GM21390 (cell line): ENCODE results near the gene PCBD1.
A peak's percentile ranks its signal among the peaks of the same experiment; 100 is the strongest.
"Not testable (repeated sequence)": the region's sequence is repeated elsewhere in the genome, so short reads cannot be mapped to it uniquely, and the experiment has no call there.

Experiments
- ATAC-seq: cut with Tn5 transposase; IDR thresholded peaks from one replicate; pipeline ENCODE4 v1.9.1; 2021; ENCODE audit not compliant: unreplicated experiment

PCBD1 gene

DNA sequence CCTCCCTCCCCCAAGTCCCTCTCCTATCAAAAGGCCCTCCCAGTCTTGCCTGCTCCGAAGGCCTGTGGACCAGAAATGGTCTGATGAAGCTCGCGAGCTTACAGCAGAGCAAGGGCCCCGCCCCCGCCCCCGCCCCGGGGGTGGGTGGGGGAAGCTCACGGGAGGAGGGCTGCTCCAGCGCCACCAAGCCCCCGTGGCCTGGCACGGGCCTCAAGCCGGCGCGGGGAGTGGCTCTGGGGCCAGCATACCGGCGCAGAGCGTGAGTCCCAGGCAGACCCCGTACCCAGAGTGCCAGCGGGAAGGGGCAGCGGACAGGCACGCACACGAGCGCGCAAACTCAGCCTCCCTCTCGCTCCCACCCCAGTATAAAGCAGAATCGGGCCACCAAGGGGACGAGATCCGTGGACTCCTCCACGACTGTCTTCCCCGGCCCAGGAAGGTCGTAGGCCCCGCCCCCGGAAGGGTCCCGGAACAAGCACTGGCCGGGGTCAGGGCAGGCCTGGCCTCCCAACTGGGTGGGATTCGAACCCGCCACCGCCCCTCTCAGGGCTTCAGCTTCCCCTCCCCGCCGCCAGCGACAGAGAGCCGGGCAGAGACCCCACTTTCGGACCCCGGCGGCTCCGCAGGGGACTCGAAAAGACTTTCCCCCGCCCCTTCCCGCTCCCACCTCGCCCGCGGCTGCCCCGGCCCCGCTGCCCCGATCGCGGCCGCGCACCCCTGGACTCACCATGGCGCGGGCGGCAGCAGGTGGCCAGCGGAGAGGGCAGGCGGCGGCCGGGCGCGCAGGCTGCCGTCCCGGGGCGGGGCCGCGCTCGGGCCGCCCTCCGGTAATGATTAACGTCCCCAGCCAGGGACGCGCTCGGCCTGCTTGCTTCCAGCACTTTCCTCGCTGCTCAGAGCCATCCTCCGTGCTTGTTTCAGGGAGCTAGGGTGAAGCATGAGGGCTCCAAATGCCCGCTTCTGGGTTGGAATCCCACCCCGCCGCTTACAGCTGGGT, at the start of gene PCBD1:
TSS of gene PCBD1 (minus strand) at position 762 of the 997 bp plus-strand sequence. CDS start at position 730, 32 bp downstream.
- ATAC-seq, result peak; percentile 65

DNA sequence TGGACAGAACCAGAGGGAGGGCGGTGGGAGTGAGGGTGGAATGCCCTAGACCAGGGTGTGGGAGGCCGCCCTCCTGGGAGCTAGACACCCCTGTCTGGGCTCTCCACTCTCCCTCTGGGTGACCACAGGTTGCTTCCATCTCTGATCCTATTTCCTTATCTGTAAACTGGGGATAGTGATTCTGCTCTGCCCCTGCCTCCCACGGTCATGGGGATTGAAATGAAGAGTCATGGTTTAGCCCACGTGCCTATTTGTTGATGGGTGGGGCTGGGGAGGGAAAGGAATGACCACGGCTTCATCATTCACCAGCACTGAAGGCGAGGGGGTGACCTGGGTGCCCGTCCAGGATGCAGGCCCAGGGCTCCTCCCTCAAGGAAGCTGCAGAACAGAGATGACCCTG, 49.3 kb upstream of the PCBD1 start:
- no peak for ATAC-seq

- no peak for ATAC-seq
Measured at GRCh38 chr10:70936111-70936510, 47.7 kb upstream of the PCBD1 start.

- no peak for ATAC-seq
Measured at GRCh38 chr10:70935631-70936030, 47.3 kb upstream of the PCBD1 start.

DNA sequence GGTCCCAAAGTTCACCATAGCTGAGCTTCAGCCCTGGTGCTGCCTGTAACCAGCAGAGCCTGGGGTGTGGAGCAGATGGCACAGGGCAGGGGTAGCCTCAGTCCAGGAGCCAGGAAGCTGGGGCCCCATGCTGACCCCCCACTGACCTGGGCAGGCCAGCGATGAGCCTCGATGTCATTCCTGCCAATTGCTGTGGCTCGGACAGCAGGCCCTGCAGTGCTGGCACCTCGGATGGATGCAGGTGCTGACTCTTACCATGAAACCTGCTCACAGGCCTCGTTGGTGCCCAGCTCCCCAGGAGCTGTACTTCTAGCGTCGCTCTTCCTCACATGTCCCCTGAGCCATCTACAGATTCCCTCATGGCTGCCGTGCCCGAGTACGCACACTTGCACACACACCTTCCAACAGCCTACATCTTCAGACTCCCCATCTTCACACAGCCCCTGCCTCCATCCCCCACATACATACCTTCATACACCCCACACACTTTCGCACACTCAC, 46.8 kb upstream of the PCBD1 start:
- no peak for ATAC-seq

DNA sequence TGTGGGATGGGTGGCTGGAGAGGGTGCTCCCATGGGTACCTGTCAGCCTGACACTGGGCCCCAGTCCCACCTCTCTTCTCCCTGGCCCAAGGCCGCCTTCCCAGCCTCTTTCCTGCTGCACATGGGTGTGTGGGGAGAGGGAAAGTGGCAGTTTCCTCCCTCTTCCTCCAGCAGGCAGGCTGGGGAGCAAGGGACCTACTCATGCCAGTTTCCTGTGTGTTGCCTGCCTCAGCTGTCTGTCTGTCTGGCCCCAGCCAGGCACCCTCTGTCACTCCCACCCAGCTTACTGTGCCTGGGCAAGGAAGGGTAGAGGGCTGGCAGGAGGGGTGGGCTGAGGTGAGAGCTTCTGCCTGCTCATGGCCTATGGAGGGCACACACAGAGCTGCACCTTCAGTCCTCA, 46.3 kb upstream of the PCBD1 start:
- no peak for ATAC-seq

DNA sequence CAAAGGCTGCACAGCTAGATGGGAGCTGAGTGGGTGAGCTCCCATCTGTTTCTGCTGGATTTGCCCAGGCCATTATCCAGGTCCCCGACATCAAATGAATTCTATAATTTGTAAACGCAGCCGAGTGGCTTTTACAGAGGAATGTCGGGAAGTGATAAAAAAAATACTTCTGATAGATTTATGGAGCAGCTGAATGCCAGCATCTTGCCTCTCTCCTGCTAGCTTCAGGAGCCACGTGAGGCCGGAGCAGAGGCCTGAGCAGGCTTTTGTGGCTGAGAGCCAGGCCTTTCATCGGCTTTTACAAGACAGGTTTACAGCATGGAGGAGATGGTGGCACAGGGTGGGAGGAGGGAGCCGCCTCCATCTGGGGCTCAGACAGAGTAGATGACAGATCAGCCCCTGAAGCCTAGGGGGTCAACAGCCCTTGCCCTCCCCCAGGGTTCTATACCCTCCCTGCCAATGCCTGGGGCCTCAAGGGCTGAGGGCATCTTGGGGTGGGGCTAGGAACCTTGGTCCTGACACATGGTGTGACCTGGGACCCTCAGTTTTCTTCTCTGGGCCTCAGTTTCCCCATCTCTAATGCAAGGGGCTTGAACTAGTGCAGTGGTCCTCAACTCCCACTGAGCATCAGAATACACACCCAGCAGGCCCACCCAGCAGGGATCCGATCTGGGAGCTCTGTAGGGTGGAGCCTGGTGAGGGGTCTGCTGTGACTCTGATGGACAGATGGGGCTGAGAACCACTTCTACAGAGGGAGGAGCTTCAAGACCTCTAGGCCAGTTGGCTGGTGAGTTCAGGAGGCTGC, 44.2 kb upstream of the PCBD1 start:
- ATAC-seq, result no peak

- no peak for ATAC-seq
Measured at GRCh38 chr10:70931168-70931815, 42.9 kb upstream of the PCBD1 start.

GRCh38 chr10:70930263-70931000, 42.1 kb upstream of the PCBD1 start:
- no peak for ATAC-seq

GRCh38 chr10:70928140-70928539, 39.8 kb upstream of the PCBD1 start:
- ATAC-seq, result no peak

DNA sequence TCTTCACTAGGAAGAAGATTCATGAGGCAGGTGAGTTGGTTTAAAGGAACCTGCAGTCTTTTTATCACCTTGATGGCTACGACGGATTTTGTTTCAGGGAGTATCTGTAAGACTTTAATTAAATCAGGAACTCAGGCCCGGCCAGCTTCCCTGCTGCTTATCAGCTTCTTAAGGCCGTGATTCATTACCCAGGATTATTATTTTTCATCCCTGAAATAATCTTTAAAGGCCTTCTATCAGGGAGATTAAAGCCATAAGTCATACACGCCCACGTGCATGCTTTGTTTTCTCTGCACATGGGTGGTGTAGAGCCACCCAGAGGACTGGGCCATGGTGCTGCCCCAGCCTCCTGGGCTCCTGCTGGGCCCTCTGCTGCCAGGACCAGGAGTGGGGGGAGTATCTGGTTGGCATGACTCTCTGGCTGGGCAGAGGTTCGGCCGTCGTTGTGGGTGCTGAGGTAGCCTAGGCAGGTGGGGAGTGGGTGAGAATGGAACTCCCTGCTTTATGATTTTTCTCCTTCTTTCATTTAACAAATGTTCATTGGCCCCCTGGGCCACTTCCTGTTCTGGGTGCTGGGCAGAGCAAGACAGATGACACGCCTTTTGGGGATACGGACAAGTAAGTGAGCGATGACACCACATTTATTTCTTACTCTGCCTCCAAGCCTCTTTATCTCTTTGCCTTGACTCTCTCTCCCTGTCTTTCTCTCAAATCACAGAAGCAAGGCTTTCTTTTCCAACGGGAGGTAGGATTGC, 39.0 kb upstream of the PCBD1 start:
- no peak for ATAC-seq

DNA sequence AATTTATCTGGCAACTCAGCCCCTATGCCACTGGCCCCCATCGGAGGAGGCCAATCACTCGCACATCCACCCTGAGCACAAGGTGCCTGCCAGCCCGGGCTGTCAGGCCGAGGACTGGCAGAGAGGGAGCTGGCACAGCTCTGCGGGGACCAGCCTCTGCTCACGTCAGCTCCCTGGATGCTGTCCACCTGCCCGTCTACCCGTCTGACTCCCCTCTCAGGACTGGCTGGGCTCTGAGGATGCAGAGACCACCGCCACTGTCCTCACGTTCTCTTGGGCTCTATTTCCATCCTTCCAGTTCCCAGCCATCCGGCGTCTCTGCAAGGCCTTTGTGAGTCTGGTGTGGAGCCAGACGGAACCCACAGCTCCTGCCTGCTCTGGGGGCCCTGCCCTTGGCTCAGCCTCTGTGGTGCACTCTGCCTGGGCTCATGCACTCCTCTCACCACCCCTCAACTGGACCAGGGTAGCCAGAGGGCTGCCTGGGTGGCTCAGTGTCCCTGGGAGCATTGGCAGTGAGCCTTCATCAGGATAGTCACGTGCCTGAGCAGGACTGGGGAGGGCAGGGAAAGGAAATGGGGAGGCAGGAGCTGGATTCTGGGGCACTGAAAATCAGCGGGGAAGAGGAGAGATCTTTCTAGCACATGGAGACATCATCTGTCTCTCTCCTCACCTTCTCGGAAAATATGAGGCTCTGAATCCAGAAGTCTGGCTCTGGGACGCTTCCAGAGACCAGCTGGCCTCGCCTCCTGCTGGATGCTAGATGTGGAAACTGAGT, 38.0 kb upstream of the PCBD1 start:
- no peak for ATAC-seq

- ATAC-seq, result no peak
Measured at GRCh38 chr10:70925377-70926225, 37.2 kb upstream of the PCBD1 start.

- no peak for ATAC-seq
Measured at GRCh38 chr10:70923696-70924095, 35.3 kb upstream of the PCBD1 start.

GRCh38 chr10:70921285-70921684, 32.9 kb upstream of the PCBD1 start:
- ATAC-seq, result no peak

DNA sequence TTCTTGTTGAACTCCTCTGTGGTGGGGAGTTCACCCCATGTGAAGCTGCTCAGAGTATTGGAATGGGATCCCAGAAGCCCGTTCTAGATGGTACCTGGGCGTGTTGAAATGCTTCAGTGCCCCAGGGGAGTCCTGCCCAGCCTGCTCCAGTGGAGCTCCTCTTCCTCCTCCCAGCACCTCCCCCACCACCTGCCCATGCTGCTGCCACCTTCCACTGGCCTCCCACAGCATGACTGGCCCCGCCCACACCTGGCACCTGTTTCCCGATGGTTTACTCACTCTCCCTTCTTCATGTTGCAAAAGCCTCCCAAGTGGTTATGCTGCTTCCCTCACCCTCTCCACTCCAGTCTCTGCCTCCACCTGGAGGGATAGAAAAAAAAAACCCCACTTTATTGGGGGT, 32.2 kb upstream of the PCBD1 start:
- no peak for ATAC-seq

DNA sequence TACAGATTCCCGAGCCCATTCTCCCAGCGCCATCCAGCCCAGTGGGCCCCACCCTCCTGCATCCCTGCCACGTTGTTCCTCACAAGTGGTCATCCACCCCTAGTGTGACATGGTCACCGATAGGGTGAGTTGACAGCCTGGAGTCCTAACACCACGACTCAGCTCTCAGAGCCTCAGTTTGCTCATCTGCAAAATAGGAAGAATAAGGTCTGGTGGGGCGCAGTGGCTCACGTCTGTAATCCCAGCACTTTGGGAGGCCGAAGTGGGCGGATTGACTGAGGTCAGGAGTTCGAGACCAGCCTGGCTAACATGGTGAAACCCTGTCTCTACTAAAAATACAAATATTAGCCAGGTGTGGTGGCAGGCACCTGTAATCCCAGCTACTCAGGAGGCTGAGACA, 31.5 kb upstream of the PCBD1 start:
- ATAC-seq, result not testable (repeated sequence)
